ENCODE results near the gene CSPG4.
"Not testable (repeated sequence)": the region's sequence is repeated elsewhere in the genome, so short reads cannot be mapped to it uniquely, and the experiment has no call there.

- not testable (repeated sequence) for TF ChIP-seq MAX (IDR thresholded peaks at IDR 0.05; ENCODE audit: low read depth, low read length); CTCF (IDR thresholded peaks at IDR 0.05 in 2 of 3, conservative IDR thresholded peaks at IDR 0.05 in 1 of 3; ENCODE audit: control insufficient read depth in 2 of 3, extremely low read depth in 1 of 3, insufficient read depth in 1 of 3, low read depth in 3 of 3, low read length in 3 of 3); SIN3A (IDR thresholded peaks at IDR 0.05; ENCODE audit: low read depth, low read length); POLR2AphosphoS5 (IDR thresholded peaks at IDR 0.05; ENCODE audit: low read length); CREB1 (IDR thresholded peaks at IDR 0.05; ENCODE audit: low read depth); BRCA1 (IDR thresholded peaks at IDR 0.05; ENCODE audit: low read depth, low read length); CEBPB (IDR thresholded peaks at IDR 0.05; ENCODE audit: borderline replicate concordance in 1 of 2, low read depth in 2 of 2, low read length in 2 of 2)
Observed at GRCh38 chr15:75737116-75738013, 24.7 kb upstream of the CSPG4 start.
